MCF 10A (cell line): ENCODE results near the gene CNTN2. TPM values are rescaled to one million over a fixed set of nuclear protein-coding genes. Genes with fewer than 3 reads are reported as not detected.

Source experiments
- BruUV-seq: library from RNA; stranded (reverse); fragments of 400-500 nt; replicated peaks from 2 replicates; lab custom pipeline; 2021; lab: Mats Ljungman, UMichigan
- CTCF ChIA-PET: fragments of 300-600 bp; sonication (Branson Sonifier 250); formaldehyde crosslinking; extraction: SDS; loops from one replicate; lab custom pipeline; 2021; ENCODE audit warnings: antibody characterized with exemption, inconsistent platforms; lab: Yijun Ruan, JAX
- POLR2A ChIA-PET: fragments of 300-600, 350-650 bp; sonication (Branson Sonifier 250); formaldehyde crosslinking; extraction: SDS; loops from one replicate; lab custom pipeline; 2020; ENCODE audit warnings: antibody characterized with exemption, inconsistent platforms; lab: Yijun Ruan, JAX
- DNase-seq: peaks from one replicate; pipeline ENCODE4 v3.0.0-alpha.2; 2018; ENCODE audit not compliant: unreplicated experiment
- H3K27ac Mint-ChIP-seq: one replicate; pipeline ENCODE4 v1.8.0; 2022; ENCODE audit warnings: mild to moderate bottlenecking, low read depth, mixed read lengths; ENCODE audit not compliant: unreplicated experiment
- H3K27me3 Mint-ChIP-seq: one replicate; pipeline ENCODE4 v1.8.0; 2022; ENCODE audit warnings: mixed read lengths; ENCODE audit not compliant: insufficient read depth, unreplicated experiment
- H3K36me3 Mint-ChIP-seq: one replicate; pipeline ENCODE4 v1.8.0; 2022; ENCODE audit warnings: mild to moderate bottlenecking, moderate library complexity, mixed read lengths; ENCODE audit not compliant: insufficient read depth, unreplicated experiment
- H3K4me1 Mint-ChIP-seq: one replicate; pipeline ENCODE4 v1.8.0; 2022; ENCODE audit warnings: mixed read lengths; ENCODE audit not compliant: insufficient read depth, unreplicated experiment
- H3K4me3 Mint-ChIP-seq: one replicate; pipeline ENCODE4 v1.8.0; 2022; ENCODE audit warnings: mild to moderate bottlenecking, moderate library complexity, mixed read lengths; ENCODE audit not compliant: unreplicated experiment
- H3K9me3 Mint-ChIP-seq: one replicate; pipeline ENCODE4 v1.8.0; 2022; ENCODE audit warnings: mixed read lengths; ENCODE audit not compliant: unreplicated experiment
- intact Hi-C: fragments of 100-400 bp; cut with micrococcal nuclease; formaldehyde crosslinking; loops from 2 replicates; pipeline ENCODE4 v1.14.1; 2022
- total RNA-seq: library from RNA; stranded (reverse); gene quantifications from 2 replicates; pipeline ENCODE4 v1.2.3, GENCODE V29; 2022
- TF ChIP-seq, protein P1 (sequence below): fragments of 200-600 bp; IDR thresholded peaks from one replicate; pipeline ENCODE4 v1.8.0; 2022; ENCODE audit warnings: antibody characterized with exemption, mild to moderate bottlenecking; ENCODE audit not compliant: unreplicated experiment

CNTN2 gene
- total RNA-seq, 1 experiment from 2014 or later, result 0.05 TPM

DNA sequence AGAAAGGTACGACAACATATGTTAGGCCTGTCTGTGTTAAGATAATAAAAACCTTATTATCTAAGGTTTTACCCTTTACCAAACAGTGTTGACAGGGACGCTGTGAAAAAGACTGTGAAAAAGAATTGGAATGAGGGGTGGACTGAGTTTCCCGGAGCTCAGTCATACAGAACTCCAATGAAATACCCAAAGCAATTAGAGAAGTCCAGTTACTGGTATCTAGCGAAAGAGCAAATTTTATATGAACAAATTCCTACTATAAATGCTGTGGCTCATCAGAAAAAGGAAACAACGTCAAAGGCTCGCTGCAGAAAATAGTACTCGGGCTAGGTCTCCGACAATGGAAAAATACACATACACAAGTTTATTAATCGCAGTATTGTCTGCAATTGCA lies 79.5 kb downstream of the CNTN2 start:
- no peak for DNase-seq
- TSS peak; percentile 88 for BruUV-seq
- peak overlapping the region; percentile 100 for H3K27ac Mint-ChIP-seq
- no peaks in the 10 kb centered on the region for H3K9me3 Mint-ChIP-seq
- peaks cover 18% of the 10 kb centered on the region for H3K36me3 Mint-ChIP-seq
- H3K4me1 Mint-ChIP-seq, result peaks cover 11% of the 10 kb centered on the region
- ChIA-PET CTCF (interaction anchor here (0.6 to 11.5 kb wide), 35 partner anchors 11 to 536 kb away, joined by 3 to 231 read pairs (median 4); partner anchors contain the start of genes DSTYK and TMCC2), POLR2A (interaction anchor here (0.6 to 4.8 kb wide), 30 partner anchors 9 to 802 kb away, joined by 3 to 71 read pairs (median 7); partner anchors contain the start of genes DSTYK, ELK4, TMCC2 and TMEM81)
- intact Hi-C loops, result loop anchor here (1.0 to 5.0 kb wide), 8 partner anchors 19 to 200 kb away; partner anchors contain the start of genes DSTYK and NUAK2
- H3K4me3 Mint-ChIP-seq, result peak overlapping the region; percentile 96
- no peaks in the 10 kb centered on the region for H3K27me3 Mint-ChIP-seq
- TF ChIP-seq, protein P1, sequence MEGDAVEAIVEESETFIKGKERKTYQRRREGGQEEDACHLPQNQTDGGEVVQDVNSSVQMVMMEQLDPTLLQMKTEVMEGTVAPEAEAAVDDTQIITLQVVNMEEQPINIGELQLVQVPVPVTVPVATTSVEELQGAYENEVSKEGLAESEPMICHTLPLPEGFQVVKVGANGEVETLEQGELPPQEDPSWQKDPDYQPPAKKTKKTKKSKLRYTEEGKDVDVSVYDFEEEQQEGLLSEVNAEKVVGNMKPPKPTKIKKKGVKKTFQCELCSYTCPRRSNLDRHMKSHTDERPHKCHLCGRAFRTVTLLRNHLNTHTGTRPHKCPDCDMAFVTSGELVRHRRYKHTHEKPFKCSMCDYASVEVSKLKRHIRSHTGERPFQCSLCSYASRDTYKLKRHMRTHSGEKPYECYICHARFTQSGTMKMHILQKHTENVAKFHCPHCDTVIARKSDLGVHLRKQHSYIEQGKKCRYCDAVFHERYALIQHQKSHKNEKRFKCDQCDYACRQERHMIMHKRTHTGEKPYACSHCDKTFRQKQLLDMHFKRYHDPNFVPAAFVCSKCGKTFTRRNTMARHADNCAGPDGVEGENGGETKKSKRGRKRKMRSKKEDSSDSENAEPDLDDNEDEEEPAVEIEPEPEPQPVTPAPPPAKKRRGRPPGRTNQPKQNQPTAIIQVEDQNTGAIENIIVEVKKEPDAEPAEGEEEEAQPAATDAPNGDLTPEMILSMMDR, result no peak

DNA sequence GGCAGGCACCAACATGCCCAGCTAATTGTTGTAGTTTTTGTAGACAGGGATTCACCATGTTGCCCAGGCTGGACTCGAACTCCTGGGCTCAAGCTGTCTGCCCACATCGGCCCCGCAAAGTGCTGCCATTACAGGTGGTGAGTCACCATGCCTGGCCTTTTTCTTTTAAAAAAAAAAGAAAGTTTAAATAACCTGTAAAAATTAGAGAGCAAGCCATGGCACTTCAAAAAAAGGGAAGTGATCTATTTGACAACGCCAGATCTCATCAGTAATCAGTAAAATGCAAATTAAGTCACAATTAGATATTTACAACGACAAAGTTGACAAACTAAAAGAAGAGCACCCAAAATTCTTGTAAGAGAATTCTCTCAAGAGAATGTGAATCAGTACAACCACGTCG lies 81.7 kb downstream of the CNTN2 start:
- Mint-ChIP-seq H3K36me3 (peaks cover 6% of the 10 kb centered on the region), H3K27me3 (no peaks in the 10 kb centered on the region), H3K4me1 (peaks cover 11% of the 10 kb centered on the region), H3K9me3 (no peaks in the 10 kb centered on the region), H3K27ac (no peak overlapping the region), H3K4me3 (no peak overlapping the region)
- intact Hi-C loops, result loop anchor here (5.0 kb wide), 2 partner anchors 52 to 198 kb away; partner anchors contain the start of gene NUAK2
- BruUV-seq, result no TSS peak
- ChIA-PET POLR2A (interaction anchor here (1.0 kb wide), 1 partner anchor 51 kb away, joined by 3 read pairs; no protein-coding TSS in a partner anchor), CTCF (interaction anchor here (0.6 to 11.5 kb wide), 7 partner anchors 10 to 586 kb away, joined by 3 to 231 read pairs (median 5); no protein-coding TSS in a partner anchor)
- TF ChIP-seq, protein P1, result no peak
- DNase-seq, result no peak

DNA sequence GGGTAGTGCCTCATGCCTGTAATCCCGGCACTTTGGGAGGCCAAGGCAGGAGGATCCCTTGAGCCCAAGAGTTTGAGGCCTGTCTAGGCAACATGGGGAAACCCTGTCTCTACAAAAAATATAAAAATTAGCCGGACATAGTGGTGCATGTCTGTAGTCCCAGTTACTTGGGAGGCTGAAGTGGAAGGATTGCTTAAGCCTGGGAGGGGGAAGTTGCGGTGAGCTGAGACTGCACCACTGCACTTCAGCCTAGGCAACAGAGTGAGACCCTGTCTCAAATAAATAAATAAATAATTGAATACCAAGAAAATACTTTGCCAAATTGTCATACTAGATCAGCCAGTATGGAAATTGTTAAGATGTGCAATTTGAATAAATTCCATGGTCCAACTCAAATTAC lies 84.6 kb downstream of the CNTN2 start:
- H3K27ac Mint-ChIP-seq, result no peak overlapping the region

More for the DNA sequence above, 84.6 kb downstream of the CNTN2 start:
- ChIA-PET CTCF (interaction anchor here (1.0 to 11.5 kb wide), 4 partner anchors 11 to 128 kb away, joined by 3 to 231 read pairs (median 44); no protein-coding TSS in a partner anchor), POLR2A (interaction anchor here (0.7 to 1.6 kb wide), 2 partner anchors 17 to 128 kb away, joined by 3 to 4 read pairs; no protein-coding TSS in a partner anchor)
- intact Hi-C loops, result no loop called here
- Mint-ChIP-seq H3K27me3 (no peaks in the 10 kb centered on the region), H3K4me1 (peaks cover 5% of the 10 kb centered on the region), H3K9me3 (no peaks in the 10 kb centered on the region), H3K4me3 (no peak overlapping the region), H3K36me3 (no peaks in the 10 kb centered on the region)
- TF ChIP-seq, protein P1, result no peak
- DNase-seq, result no peak
- no TSS peak for BruUV-seq

Other genes with a start within 250 kb of the CNTN2 start
- 0.29 and 0.98 TPM in 2 replicates for gene NFASC, start 172.3 kb upstream of the CNTN2 start, total RNA-seq
- gene TMEM81, start 41.2 kb downstream of the CNTN2 start, total RNA-seq, result 4.2 and 4.8 TPM in 2 replicates
- 24.8 and 30.4 TPM in 2 replicates for gene RBBP5, start 78.8 kb downstream of the CNTN2 start, total RNA-seq
- 18.4 and 21.5 TPM in 2 replicates for gene DSTYK, start 168.5 kb downstream of the CNTN2 start, total RNA-seq
- gene TMCC2, start 184.7 kb downstream of the CNTN2 start, total RNA-seq, result 0.54 and 0.79 TPM in 2 replicates